HepG2 (cell line): ENCODE results near the gene NLRC5. TPM values are rescaled to one million over a fixed set of nuclear protein-coding genes. Genes with fewer than 3 reads are reported as not detected.
A peak's percentile ranks its signal among the peaks of the same experiment; 100 is the strongest.

Experiments
- ARID3A ChIP-seq: IDR thresholded peaks from 2 replicates; pipeline ENCODE4 v1.6.1; 2012; ENCODE audit warnings: low read depth, low read length, improper control_type of control experiment
- ETV5 ChIP-seq: IDR thresholded peaks from 2 replicates; pipeline ENCODE4 v1.6.1; 2018; ENCODE audit warnings: missing biosample characterization, missing genetic modification reagents, inconsistent platforms, borderline replicate concordance
- GTF2F1 ChIP-seq: fragments of 150-350 bp; IDR thresholded peaks from 2 replicates; pipeline ENCODE4 v1.6.1; 2014; ENCODE audit warnings: low read length
- GTF3A ChIP-seq: sonication (generic); formaldehyde crosslinking; conservative IDR thresholded peaks from 2 replicates; pipeline ENCODE4 v1.4.0; 2020; ENCODE audit warnings: mild to moderate bottlenecking, missing genetic modification reagents
- ISL2 ChIP-seq: sonication (generic); formaldehyde crosslinking; IDR thresholded peaks from 2 replicates; pipeline ENCODE4 v1.5.0; 2020; ENCODE audit warnings: missing genetic modification reagents
- KLF6 ChIP-seq: IDR thresholded peaks from 2 replicates; pipeline ENCODE4 v1.8.0; 2016; ENCODE audit warnings: missing biosample characterization, missing genetic modification reagents
- NPAS2 ChIP-seq: sonication (generic); formaldehyde crosslinking; IDR thresholded peaks from 2 replicates; pipeline ENCODE4 v1.8.0; 2022; ENCODE audit warnings: mild to moderate bottlenecking, missing genetic modification reagents, borderline replicate concordance
- POGZ ChIP-seq: sonication (generic); formaldehyde crosslinking; IDR thresholded peaks from 2 replicates; pipeline ENCODE4 v1.4.0; 2020; ENCODE audit warnings: mild to moderate bottlenecking, missing genetic modification reagents
- POLR2A ChIP-seq, 2 experiments: IDR thresholded peaks; 2 replicates each; pipeline ENCODE4 v1.6.1; 2011; ENCODE audit warnings: low read depth in 2 of 2, low read length in 2 of 2, mild to moderate bottlenecking in 1 of 2, moderate library complexity in 1 of 2; ENCODE audit not compliant: insufficient read depth in 1 of 2
- PRDM4 ChIP-seq: sonication (generic); formaldehyde crosslinking; IDR thresholded peaks from 2 replicates; pipeline ENCODE4 v1.9.0; 2021; ENCODE audit warnings: missing genetic modification reagents, borderline replicate concordance
- PRMT3 ChIP-seq: sonication (generic); formaldehyde crosslinking; IDR thresholded peaks from 2 replicates; pipeline ENCODE4 v1.8.1; 2022; ENCODE audit warnings: low read depth, mild to moderate bottlenecking, moderate library complexity, missing genetic modification reagents, borderline replicate concordance
- RERE ChIP-seq: IDR thresholded peaks from 2 replicates; pipeline ENCODE4 v1.6.1; 2016; ENCODE audit warnings: low read depth, missing genetic modification reagents, missing compliant biosample characterization
- RXRB ChIP-seq: IDR thresholded peaks from 2 replicates; pipeline ENCODE4 v1.6.1; 2016; ENCODE audit warnings: borderline replicate concordance, missing genetic modification reagents, missing compliant biosample characterization
- SOX5 ChIP-seq: IDR thresholded peaks from 2 replicates; pipeline ENCODE4 v1.6.1; 2016; ENCODE audit warnings: borderline replicate concordance
- SRSF4 ChIP-seq: fragments of 200-400 bp; formaldehyde crosslinking; IDR thresholded peaks from one replicate; pipeline ENCODE4 v1.6.1; 2018; ENCODE audit warnings: mild to moderate bottlenecking, low read depth, low read length, moderate library complexity; ENCODE audit not compliant: poor library complexity, severe bottlenecking
- ZNF350 ChIP-seq: sonication (generic); formaldehyde crosslinking; IDR thresholded peaks from 2 replicates; pipeline ENCODE4 v1.4.0; 2020; ENCODE audit warnings: mild to moderate bottlenecking, low read depth, missing genetic modification reagents, borderline replicate concordance
- ZNF546 ChIP-seq: sonication (generic); formaldehyde crosslinking; conservative IDR thresholded peaks from 2 replicates; pipeline ENCODE4 v1.8.1; 2023; ENCODE audit warnings: mild to moderate bottlenecking, missing genetic modification reagents
- ZNF772 ChIP-seq: sonication (generic); formaldehyde crosslinking; IDR thresholded peaks from 2 replicates; pipeline ENCODE4 v1.5.0; 2020; ENCODE audit warnings: mild to moderate bottlenecking, missing genetic modification reagents
- ZNF816 ChIP-seq: sonication (generic); formaldehyde crosslinking; IDR thresholded peaks from 2 replicates; pipeline ENCODE4 v1.8.0; 2022; ENCODE audit warnings: missing genetic modification reagents, mild to moderate bottlenecking, borderline replicate concordance
- polyA plus RNA-seq, 8 experiments: library from polyadenylated mRNA; depleted of rRNA in 3 of 8; stranded (reverse) in 7 of 8; unstranded in 1 of 8; fragments of >200 nt; fragmentation: Illumina TruSeq in 4 of 8; extraction: Trizol in 4 of 8; gene quantifications; 2 replicates each; pipeline versions ENCODE4 v1.2.1 to v1.2.3, GENCODE V29; 2011 to 2016; ENCODE audit warnings: low read depth in 4 of 8, missing spikeins in 1 of 8, mixed read lengths in 1 of 8; ENCODE audit not compliant: insufficient read depth in 1 of 8
- total RNA-seq, 5 experiments: library from RNA; depleted of rRNA; stranded (reverse); fragments of >200 nt; fragmentation: Illumina TruSeq; extraction: Trizol; gene quantifications; 2 replicates each; pipeline ENCODE4 v1.2.3, GENCODE V29; 2016; ENCODE audit warnings: low read depth in 1 of 5

The NLRC5 gene
- total and polyA plus RNA-seq, 2 of the 13 experiments (the other 11 are each of a cell fraction or from before 2014, with no cell fraction given), result 6.3 to 12.7 TPM

- peak; percentile 71 for TF ChIP-seq ISL2 (CRISPR knock-in tag)
- TF ChIP-seq POGZ (CRISPR knock-in tag), result peak; percentile 91
- no peak for TF ChIP-seq ZNF546 (CRISPR knock-in tag)
- TF ChIP-seq PRMT3, result 0 out of 2 replicates have a peak, but pooled peaks have one; percentile 81
- no peak for TF ChIP-seq SRSF4
- peak; percentile 97 for TF ChIP-seq RXRB
- no peak for TF ChIP-seq NPAS2
- TF ChIP-seq ZNF350 (CRISPR knock-in tag), result peak; percentile 84; the same call in 1 of the 2 replicates
- no peak for TF ChIP-seq GTF2F1
- TF ChIP-seq ZNF772 (CRISPR knock-in tag), result peak; percentile 84
- TF ChIP-seq ZNF816 (CRISPR knock-in tag), result peak; percentile 79; the same call in 1 of the 2 replicates
- TF ChIP-seq GTF3A, result no peak
- 0 out of 2 replicates have a peak, but pooled peaks have one; percentile 25 for TF ChIP-seq KLF6 (CRISPR knock-in tag)
- TF ChIP-seq RERE (CRISPR knock-in tag), result no peak; the same call in 1 of the 2 replicates
- peak; percentile 58 for TF ChIP-seq ARID3A
- TF ChIP-seq ETV5 (CRISPR knock-in tag), result peak; percentile 9
- no peak for TF ChIP-seq POLR2A (IDR thresholded peaks at IDR 0.05; ENCODE audit: insufficient read depth in 1 of 2, low read depth in 2 of 2, low read length in 2 of 2)
- TF ChIP-seq SOX5, result peak; percentile 78; the same call in 1 of the 2 replicates
- TF ChIP-seq PRDM4, result no peak
Measured at GRCh38 chr16:56964243-56965148, 24.9 kb upstream of the NLRC5 start (continued).
